NOMO-1 treated with DMSO at 0.1 percent for 48 hours (cell line): ENCODE results near the gene SLC22A6.
"Not testable (repeated sequence)": the region's sequence is repeated elsewhere in the genome, so short reads cannot be mapped to it uniquely, and the experiment has no call there.

Experiments
- DNase-seq: peaks from one replicate; lab custom pipeline; 2025; ENCODE audit not compliant: unreplicated experiment; lab: John Stamatoyannopoulos, UW

SLC22A6 gene

DNA sequence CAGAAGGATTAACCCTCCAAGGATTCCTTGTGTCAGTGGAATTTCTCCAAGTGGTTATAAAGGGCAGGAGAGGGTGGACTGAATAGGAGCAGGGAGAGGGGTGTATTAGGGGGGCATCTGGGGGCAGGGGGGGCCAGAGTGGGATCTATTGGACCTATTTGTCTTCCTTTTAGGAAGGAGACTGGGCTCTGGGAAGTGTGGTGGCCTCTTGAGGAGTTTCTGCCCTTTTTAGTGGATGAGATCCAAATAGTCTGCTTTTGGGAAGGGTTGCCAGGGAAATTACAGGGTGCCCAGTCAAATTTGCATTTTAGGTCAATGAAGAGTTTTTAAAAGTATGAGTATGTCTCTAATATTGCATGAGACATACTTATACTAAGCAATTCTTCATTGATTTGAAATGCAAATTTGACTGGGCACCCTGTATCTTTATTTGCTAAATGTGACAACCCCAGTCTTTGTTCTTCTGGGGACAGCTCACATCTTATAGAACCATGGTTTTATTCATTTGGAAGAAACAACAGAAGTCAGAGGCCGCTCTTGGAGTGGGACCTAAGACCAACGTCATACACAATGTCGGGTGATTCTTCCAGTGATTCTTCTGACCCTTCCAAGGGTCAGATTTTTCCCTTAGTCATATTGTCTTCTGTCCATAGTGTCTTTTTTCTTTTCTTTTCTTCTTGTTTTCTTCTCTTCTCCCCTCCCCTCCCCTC, 429 bp upstream of the SLC22A6 start:
- DNase-seq = no peak

DNA sequence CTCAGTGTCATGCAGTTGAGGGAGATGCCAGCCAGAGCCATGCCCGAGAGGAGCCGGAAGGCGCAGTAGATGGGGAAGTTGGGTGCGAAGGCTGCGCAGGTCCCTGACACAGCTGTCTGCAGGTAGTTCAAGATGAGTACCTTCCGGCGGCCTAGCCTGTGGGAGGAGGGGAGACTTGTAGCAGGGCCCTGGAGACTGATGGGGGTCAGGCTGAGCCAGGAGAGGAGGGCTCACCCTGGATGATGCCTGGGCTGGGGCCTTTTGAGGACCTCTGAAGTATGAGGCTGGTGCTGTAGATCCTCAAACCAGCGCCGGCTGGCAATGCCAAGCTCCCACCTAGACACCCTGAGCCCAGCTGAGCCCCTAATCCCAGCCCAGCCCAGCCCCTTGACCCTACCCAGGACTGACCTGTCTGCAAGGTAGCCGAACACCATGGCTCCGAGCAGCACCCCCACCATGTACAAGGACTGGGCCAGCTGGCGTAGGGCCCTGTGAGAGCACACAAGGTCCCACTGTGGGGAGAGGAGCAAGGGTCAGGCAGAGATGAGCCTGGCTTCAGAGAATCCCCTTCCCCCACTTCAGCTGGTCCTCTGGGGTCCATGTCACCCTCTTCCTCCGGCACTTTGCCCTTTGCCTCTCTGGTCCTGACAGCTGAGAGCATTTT, 1.1 kb downstream of the SLC22A6 start:
- no peak for DNase-seq

GRCh38 chr11:62981743-62982142, 3.0 kb downstream of the SLC22A6 start:
- no peak for DNase-seq

GRCh38 chr11:62980133-62980760, 4.5 kb downstream of the SLC22A6 start:
- DNase-seq = no peak

- DNase-seq = no peak
Measured at GRCh38 chr11:62976109-62976508, 8.7 kb downstream of the SLC22A6 start.

DNA sequence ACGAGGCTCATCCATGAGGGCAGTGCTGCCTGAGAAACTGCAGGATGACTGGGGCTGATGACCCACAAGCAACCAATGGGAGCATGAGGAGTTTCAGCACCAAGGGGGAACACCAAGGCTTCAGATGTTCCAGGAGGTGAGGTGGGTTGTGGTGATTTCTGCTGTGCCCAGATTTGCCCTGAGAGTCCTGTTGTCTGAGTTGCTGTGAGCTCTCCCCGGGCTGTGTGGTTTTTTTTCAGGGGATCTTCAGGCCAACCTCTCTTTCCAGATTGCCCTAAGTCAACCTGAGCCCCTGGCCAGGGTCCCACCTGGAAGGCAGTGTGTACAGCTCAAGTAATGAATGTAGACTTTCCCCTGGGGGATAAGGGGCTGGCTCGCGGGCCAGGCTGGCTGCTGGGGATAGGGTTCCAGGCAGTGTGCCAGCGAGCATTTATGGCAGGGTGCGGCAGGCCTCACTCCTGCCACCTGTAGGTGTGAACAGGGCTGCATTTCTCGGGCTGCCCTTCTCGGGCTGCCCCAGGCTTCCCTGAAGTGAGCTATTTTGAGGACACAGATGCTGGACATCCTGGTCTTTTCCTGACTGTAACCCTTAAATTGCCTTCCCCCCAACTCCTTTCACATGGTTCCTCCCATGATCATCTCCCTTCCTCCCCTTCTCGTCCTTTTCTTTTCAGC, 9.8 kb downstream of the SLC22A6 start:
- DNase-seq = no peak

GRCh38 chr11:62965574-62965973, 19.2 kb downstream of the SLC22A6 start:
- DNase-seq = no peak

DNA sequence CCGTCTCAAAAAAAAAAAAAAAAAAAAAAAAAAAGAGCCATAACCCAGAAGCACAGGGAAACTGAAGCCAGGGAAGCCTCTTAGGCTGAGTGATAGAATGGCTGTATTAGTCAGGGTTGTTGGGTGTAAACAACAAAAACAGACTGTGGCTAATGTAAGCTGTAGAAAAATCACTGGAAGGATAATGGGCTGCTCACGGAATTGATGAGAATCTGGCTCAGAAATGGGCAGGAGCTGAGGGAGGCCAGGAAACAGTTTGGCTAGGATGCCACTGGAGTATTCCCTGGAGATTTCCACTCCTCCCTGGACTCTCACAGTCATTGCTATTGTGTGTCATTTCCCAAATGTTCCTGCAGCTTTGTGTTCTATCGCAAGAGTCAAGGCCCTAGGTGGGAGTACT, 22.4 kb downstream of the SLC22A6 start:
- no peak for DNase-seq

DNA sequence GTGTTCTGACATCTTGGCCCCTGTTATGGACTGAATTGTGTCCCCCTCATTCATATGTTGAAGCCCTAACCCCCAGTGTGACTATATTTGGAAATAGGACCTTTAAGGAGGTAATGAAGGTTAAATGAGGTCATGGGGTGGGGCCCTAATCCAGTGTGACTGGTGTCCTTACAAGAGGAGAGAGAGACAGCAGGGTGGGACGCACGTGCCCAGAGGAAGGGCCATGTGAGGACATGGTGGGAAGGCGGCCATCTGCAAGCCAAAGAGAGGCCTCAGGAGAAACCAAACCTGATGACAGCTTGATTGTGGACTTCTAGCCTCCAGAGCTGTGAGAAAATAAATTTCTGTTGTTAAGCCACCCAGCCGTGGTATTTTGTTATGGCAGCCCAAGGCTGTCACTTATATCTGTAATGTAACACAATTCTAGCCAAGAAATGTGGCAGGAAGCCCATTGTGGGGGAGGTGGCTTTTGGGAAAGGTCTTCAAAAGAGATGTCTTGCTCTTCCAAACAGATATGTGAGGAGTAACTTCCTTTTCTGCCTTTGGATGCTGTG, 23.7 kb downstream of the SLC22A6 start:
- DNase-seq = no peak

DNA sequence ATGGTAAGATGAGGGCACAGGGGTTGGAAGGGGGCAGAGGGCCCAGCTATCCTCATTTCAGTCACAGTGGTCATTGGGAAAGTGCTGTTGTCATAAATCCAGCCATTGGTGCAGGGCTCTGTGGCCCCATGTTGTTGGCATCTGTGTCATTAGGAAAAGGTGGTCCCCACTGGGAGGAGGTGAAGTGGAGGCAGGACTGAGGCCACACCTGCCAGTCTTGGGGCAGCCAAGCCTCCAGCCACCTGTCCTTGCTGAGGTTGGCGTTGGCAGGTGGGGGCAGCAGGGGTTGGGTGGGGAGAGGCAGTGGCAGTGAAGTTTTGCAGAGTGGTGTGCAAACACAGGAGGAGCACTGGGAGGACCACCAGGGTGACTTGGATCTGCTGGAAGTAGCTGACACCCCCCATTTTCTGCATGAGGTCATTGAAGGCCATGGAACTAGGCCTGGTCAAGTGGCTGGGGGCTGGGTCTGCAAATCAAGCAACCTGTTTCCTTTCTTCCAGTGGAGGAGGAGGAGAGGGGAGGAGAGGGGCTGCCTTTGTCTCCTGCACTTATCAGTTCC, 25.3 kb downstream of the SLC22A6 start:
- DNase-seq = no peak

GRCh38 chr11:62958547-62959421, 26.0 kb downstream of the SLC22A6 start:
- DNase-seq = no peak

- DNase-seq = no peak
Measured at GRCh38 chr11:62957147-62957546, 27.6 kb downstream of the SLC22A6 start.

GRCh38 chr11:62954478-62954877, 30.3 kb downstream of the SLC22A6 start:
- no peak for DNase-seq

DNA sequence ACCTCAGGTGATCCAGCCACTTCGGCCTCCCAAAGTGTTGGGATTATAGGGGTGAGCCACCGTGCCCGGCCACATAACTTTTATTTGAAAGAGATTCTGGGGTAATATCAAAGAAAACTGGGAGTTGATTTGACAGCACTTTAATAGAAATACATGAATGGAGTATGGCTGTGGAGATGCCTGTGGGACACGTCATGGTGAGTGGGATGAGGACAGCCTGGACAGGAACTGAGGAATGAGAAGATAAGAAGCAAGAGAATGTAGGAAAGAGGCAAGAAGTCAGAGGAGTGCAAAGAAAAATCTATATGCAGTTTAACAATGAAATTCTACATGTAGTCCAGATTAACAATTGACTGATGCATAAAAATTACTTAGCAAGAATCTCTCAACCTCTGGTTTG, 31.0 kb downstream of the SLC22A6 start:
- DNase-seq = no peak

DNA sequence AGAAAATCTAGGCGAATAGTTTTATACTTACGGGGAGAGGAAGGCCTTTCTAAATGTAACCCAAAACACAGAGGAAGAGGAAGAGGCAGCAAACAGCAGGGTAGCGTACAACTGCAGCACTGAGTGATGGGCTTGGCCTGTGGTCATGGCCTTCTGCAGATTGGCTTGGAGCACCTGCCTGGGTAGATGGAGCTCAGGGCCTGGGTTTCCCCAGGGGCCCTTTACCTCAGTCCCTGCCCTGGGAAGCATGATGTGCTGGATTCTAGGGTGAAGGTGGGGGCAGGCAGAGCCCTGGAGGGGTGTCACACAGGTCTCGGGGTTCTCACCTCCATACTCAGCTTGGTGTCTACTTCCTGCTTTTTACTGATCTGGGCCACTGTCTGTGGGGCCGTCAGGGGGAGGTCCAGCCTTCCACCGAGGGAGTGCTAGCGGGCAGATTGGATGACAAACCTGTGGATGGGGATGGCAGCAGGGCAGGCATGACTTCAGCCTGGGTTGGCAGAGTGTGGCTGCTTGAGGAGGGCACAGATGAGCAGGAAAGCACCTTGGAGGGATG, 35.9 kb downstream of the SLC22A6 start:
- DNase-seq = no peak

DNA sequence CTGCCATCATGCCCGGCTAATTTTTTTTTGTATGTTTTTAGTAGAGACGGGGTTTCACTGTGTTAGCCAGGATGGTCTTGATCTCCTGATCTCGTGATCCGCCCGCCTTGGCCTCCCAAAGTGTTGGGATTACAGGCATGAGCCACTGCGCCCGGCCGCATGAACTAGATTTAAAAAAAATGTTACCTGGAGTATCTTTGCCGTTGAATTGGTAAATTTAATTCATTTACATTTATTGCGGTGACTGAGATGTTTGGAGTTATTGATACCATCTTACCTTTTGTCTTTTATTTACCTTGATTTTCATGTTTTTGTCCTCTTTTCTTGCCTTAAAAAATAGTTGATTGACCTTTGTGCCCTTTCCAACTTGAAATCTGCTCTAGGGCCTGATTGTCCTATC, 39.2 kb downstream of the SLC22A6 start:
- not testable (repeated sequence) for DNase-seq

DNA sequence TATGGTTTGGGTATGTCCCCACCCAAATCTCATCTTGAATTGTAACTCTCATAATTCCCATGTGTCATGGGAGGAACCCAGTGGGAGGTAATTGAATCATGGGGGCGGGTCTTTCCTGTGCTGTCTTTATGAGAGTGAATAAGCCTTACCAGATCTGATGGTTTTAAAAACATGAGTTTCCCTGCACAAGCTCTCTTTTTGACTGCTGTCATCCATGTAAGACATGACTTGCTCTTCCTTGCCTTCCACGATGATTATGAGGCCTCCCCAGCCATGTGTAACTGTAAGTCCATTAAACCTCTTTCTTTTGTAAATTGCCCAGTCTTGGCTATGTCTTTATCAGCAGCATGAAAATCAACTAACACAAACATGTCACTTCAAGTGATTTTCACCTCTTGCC, 47.2 kb downstream of the SLC22A6 start:
- DNase-seq = not testable (repeated sequence)

GRCh38 chr11:62934496-62934785, 50.3 kb downstream of the SLC22A6 start:
- no peak for DNase-seq

- DNase-seq = no peak
Measured at GRCh38 chr11:62933750-62934495, 50.8 kb downstream of the SLC22A6 start.
